HEK293T (cell line): Measurements from ENCODE around the gene NHS.

ENCODE experiments used
- CTCF ChIA-PET: fragments of 350-600 bp; formaldehyde crosslinking; extraction: SDS; loops from one replicate; lab custom pipeline; 2021; ENCODE audit warnings: antibody characterized with exemption, inconsistent platforms; lab: Yijun Ruan, JAX
- POLR2A ChIA-PET: fragments of 350-600 bp; formaldehyde crosslinking; extraction: SDS; loops from one replicate; lab custom pipeline; 2020; ENCODE audit warnings: antibody characterized with exemption, inconsistent platforms; lab: Yijun Ruan, JAX
- DNase-seq: peaks from one replicate; pipeline ENCODE4 v3.0.0; 2012; ENCODE audit warnings: mixed read lengths; ENCODE audit errors: extremely low spot score
- ARNT ChIP-seq: fragments of 450-650 bp; IDR thresholded peaks from 2 replicates; pipeline ENCODE4 v1.6.1; 2017; ENCODE audit warnings: mild to moderate bottlenecking
- BHLHE40 ChIP-seq: fragments of 450-650 bp; IDR thresholded peaks from 2 replicates; pipeline ENCODE4 v1.6.1; 2016; ENCODE audit warnings: mild to moderate bottlenecking, moderate library complexity, borderline replicate concordance
- CTBP1 ChIP-seq: fragments of 450-650 bp; IDR thresholded peaks from 2 replicates; pipeline ENCODE4 v1.6.1; 2016; ENCODE audit warnings: borderline replicate concordance
- ELF4 ChIP-seq: fragments of 450-650 bp; IDR thresholded peaks from 2 replicates; pipeline ENCODE4 v1.6.1; 2017; ENCODE audit warnings: antibody characterized with exemption
- FOXA1 ChIP-seq: fragments of 450-650 bp; IDR thresholded peaks from 2 replicates; pipeline ENCODE4 v1.6.1; 2016; ENCODE audit warnings: mild to moderate bottlenecking
- FOXK2 ChIP-seq: fragments of 450-650 bp; IDR thresholded peaks from 2 replicates; pipeline ENCODE4 v1.6.1; 2016; ENCODE audit warnings: mild to moderate bottlenecking
- FOXM1 ChIP-seq: fragments of 450-650 bp; IDR thresholded peaks from 2 replicates; pipeline ENCODE4 v1.6.1; 2017; ENCODE audit warnings: mild to moderate bottlenecking, borderline replicate concordance
- HDGF ChIP-seq: fragments of 450-650 bp; IDR thresholded peaks from 2 replicates; pipeline ENCODE4 v1.6.1; 2017; ENCODE audit warnings: antibody characterized with exemption, borderline replicate concordance
- L3MBTL2 ChIP-seq: fragments of 450-650 bp; conservative IDR thresholded peaks from 2 replicates; pipeline ENCODE4 v1.6.1; 2016; ENCODE audit warnings: mild to moderate bottlenecking
- LEF1 ChIP-seq: fragments of 450-650 bp; IDR thresholded peaks from 2 replicates; pipeline ENCODE4 v1.6.1; 2017; ENCODE audit warnings: mild to moderate bottlenecking, borderline replicate concordance
- NFRKB ChIP-seq: fragments of 450-650 bp; IDR thresholded peaks from 2 replicates; pipeline ENCODE4 v1.6.1; 2016; ENCODE audit warnings: mild to moderate bottlenecking, moderate library complexity
- SP1 ChIP-seq: fragments of 450-650 bp; IDR thresholded peaks from 2 replicates; pipeline ENCODE4 v1.6.1; 2017
- SUZ12 ChIP-seq: fragments of 450-650 bp; IDR thresholded peaks from 2 replicates; pipeline ENCODE4 v1.6.1; 2016; ENCODE audit warnings: mild to moderate bottlenecking
- TARDBP ChIP-seq: fragments of 450-650 bp; IDR thresholded peaks from 2 replicates; pipeline ENCODE4 v1.6.1; 2016
- ZNF384 ChIP-seq: fragments of 450-650 bp; IDR thresholded peaks from 2 replicates; pipeline ENCODE4 v1.6.1; 2016
- TF ChIP-seq, protein P1 (sequence below): fragments of 450-650 bp; IDR thresholded peaks from 2 replicates; pipeline ENCODE4 v1.6.1; 2016

Gene NHS

DNA sequence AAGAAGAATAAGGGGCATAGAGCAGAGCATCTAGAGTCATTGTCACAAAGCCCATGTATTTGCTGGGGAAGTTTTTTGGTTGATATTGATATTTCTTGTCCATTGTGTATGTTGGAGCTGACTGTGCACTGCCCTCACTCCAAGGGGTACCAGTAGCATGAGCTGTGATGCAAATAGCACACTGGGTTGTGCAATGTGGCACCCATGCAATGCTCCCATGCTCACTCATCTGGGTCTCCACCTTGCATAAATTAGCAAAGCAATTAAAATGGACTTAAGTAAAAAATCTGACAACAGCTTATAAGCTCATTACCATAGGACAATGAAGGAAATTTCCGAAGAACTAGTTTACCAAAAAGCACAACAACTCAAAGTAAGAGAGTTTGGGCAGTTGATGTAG is 87.9 kb downstream of the NHS start:
- POLR2A ChIA-PET = no interaction called here
- DNase-seq = no peak
- CTCF ChIA-PET = no interaction called here
- TF ChIP-seq ARNT (no peak), SUZ12 (no peak), FOXM1 (no peak), ZNF384 (no peak), ELF4 (no peak), TARDBP (no peak), HDGF (no peak), BHLHE40 (no peak), FOXK2 (no peak), CTBP1 (no peak), SP1 (no peak), FOXA1 (no peak), LEF1 (no peak), NFRKB (no peak), L3MBTL2 (no peak)
- TF ChIP-seq, protein P1, sequence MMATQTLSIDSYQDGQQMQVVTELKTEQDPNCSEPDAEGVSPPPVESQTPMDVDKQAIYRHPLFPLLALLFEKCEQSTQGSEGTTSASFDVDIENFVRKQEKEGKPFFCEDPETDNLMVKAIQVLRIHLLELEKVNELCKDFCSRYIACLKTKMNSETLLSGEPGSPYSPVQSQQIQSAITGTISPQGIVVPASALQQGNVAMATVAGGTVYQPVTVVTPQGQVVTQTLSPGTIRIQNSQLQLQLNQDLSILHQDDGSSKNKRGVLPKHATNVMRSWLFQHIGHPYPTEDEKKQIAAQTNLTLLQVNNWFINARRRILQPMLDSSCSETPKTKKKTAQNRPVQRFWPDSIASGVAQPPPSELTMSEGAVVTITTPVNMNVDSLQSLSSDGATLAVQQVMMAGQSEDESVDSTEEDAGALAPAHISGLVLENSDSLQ = no peak

DNA sequence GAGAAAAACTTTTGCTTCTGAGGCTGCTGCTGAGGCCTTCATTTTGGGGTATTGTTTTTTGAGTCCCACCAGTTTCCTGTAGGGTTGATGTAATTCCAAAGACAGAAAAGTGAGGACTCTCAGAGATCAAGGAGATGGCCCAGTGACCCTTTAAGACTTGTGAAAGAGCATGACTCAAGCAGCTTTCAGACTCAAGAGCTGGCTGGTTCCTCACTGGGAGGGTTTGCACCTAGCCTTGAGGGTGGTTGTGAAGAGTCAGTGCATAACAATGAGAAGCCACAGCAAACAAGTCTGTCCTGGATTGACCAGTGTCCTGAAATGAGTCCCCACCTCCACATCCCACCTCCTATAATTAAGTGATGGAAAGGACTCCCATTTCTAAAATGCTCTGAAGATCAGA is 89.2 kb downstream of the NHS start:
- ChIA-PET CTCF (no interaction called here), POLR2A (no interaction called here)
- no peak for TF ChIP-seq ELF4
- no peak for TF ChIP-seq CTBP1
- no peak for TF ChIP-seq NFRKB
- TF ChIP-seq ZNF384 = no peak
- TF ChIP-seq, protein P1 = no peak
- no peak for TF ChIP-seq SUZ12
- TF ChIP-seq FOXA1 = no peak
- TF ChIP-seq HDGF = no peak
- no peak for TF ChIP-seq BHLHE40
- TF ChIP-seq TARDBP = no peak
- no peak for TF ChIP-seq ARNT
- TF ChIP-seq FOXK2 = no peak
- no peak for TF ChIP-seq FOXM1
- no peak for TF ChIP-seq SP1
- no peak for TF ChIP-seq LEF1
- TF ChIP-seq L3MBTL2 = no peak
- DNase-seq = no peak

GRCh38 chrX:17465201-17465600 is 90.2 kb downstream of the NHS start:
- POLR2A ChIA-PET = no interaction called here
- TF ChIP-seq SP1 = no peak
- no peak for TF ChIP-seq L3MBTL2
- TF ChIP-seq LEF1 = no peak
- no peak for DNase-seq
- CTCF ChIA-PET = interaction anchor here (0.8 kb wide), 1 partner anchor 19 kb away, joined by 3 read pairs; no protein-coding TSS in a partner anchor

- no peak for TF ChIP-seq LEF1
- no peak for TF ChIP-seq L3MBTL2
- no peak for TF ChIP-seq BHLHE40
- TF ChIP-seq HDGF = no peak
- TF ChIP-seq CTBP1 = no peak
- TF ChIP-seq, protein P1 = no peak
- TF ChIP-seq FOXM1 = no peak
- TF ChIP-seq FOXK2 = no peak
- TF ChIP-seq SP1 = no peak
- no peak for DNase-seq
- ChIA-PET CTCF (interaction anchor here (0.8 kb wide), 1 partner anchor 20 kb away, joined by 3 read pairs; no protein-coding TSS in a partner anchor), POLR2A (no interaction called here)
Measured at GRCh38 chrX:17465802-17466201, 90.8 kb downstream of the NHS start.

DNA sequence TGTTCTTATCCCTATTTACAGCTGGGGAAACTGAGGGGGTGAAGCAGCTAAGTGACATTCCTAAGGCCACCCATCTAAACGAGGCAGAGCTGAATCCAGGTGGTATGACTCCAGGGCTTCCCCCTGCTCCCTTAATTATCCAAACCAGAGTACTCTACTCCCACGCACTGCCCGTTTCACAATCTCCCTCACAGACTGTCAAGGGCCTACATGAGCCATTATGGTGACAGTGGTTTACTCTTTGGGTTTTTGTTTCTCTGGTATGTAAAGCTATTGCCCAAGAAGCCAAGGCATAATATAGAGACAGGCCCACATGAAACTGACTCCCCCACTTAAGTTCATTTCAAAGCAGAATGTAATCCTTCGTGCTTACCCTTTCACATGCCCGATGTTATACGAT is 95.1 kb downstream of the NHS start:
- CTCF ChIA-PET = no interaction called here
- DNase-seq = no peak
- TF ChIP-seq LEF1 (no peak), ZNF384 (no peak), FOXM1 (no peak)
- TF ChIP-seq, protein P1 = no peak
- POLR2A ChIA-PET = no interaction called here

DNA sequence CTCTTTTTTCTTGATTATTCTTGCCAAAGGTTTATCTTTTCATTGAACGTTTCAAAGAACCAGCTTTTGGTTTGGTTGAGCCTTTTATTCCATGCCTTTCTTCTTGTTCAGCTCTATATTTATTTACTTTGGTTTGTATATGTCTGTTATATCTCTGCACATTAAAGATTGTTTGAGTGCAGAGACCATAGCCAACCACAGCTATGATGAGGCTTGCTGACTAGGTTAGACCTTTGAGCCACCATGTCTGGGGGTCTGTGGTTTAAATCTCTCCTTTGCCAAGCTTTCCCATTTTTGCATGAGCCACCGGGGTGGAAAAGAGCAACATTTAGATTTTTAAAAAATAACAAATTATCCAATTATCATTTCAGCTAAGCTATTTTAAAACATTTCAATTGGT is 96.1 kb downstream of the NHS start:
- ChIA-PET POLR2A (no interaction called here), CTCF (no interaction called here)
- no peak for TF ChIP-seq CTBP1
- TF ChIP-seq FOXA1 = no peak
- no peak for TF ChIP-seq SUZ12
- TF ChIP-seq HDGF = no peak
- TF ChIP-seq ZNF384 = no peak
- TF ChIP-seq FOXK2 = no peak
- no peak for TF ChIP-seq ELF4
- no peak for TF ChIP-seq TARDBP
- TF ChIP-seq NFRKB = no peak
- TF ChIP-seq, protein P1 = no peak
- TF ChIP-seq BHLHE40 = no peak
- no peak for TF ChIP-seq ARNT
- TF ChIP-seq FOXM1 = no peak
- TF ChIP-seq L3MBTL2 = no peak
- TF ChIP-seq SP1 = no peak
- no peak for DNase-seq
